T-helper 1 cell (primary cell): Measurements from ENCODE around the gene HBP1.
"Not testable (repeated sequence)": the region's sequence is repeated elsewhere in the genome, so short reads cannot be mapped to it uniquely, and the experiment has no call there.

Experiments
- DNase-seq, 5 donors: peaks; one replicate each; pipeline ENCODE4 v3.0.0-alpha.2; 2012 to 2020

The HBP1 gene

GRCh38 chr7:107232568-107233090, 63.8 kb downstream of the HBP1 start:
- DNase-seq: no peak

GRCh38 chr7:107233174-107233573, 64.4 kb downstream of the HBP1 start:
- no peak for DNase-seq

GRCh38 chr7:107233981-107234380, 65.2 kb downstream of the HBP1 start:
- no peak for DNase-seq

GRCh38 chr7:107234436-107234835, 65.6 kb downstream of the HBP1 start:
- DNase-seq: no peak

GRCh38 chr7:107236862-107237261, 68.1 kb downstream of the HBP1 start:
- no peak for DNase-seq

- DNase-seq: no peak
Observed at GRCh38 chr7:107237451-107237850, 68.6 kb downstream of the HBP1 start.

- DNase-seq: no peak
Observed at GRCh38 chr7:107242267-107242666, 73.5 kb downstream of the HBP1 start.

- DNase-seq: no peak
Observed at GRCh38 chr7:107244613-107245012, 75.8 kb downstream of the HBP1 start.

GRCh38 chr7:107246836-107247235, 78.0 kb downstream of the HBP1 start:
- not testable (repeated sequence) for DNase-seq

- DNase-seq: no peak
Observed at GRCh38 chr7:107248551-107249316, 79.9 kb downstream of the HBP1 start.

GRCh38 chr7:107251963-107252362, 83.2 kb downstream of the HBP1 start:
- no peak for DNase-seq
